GM23338 (cell line): ENCODE data around the gene VN1R5. TPM values are rescaled to one million over a fixed set of nuclear protein-coding genes. Genes with fewer than 3 reads are reported as not detected.

Experiments
- ATAC-seq: fragments of 200-7000 bp; cut with Tn5 transposase; 3 replicates; pipeline ENCODE4 v1.9.1; 2020
- DNase-seq: peaks from one replicate; pipeline ENCODE4 v3.0.0-alpha.2; 2015; ENCODE audit warnings: low spot score
- H2AFZ ChIP-seq: fragments of 200-600 bp; sonication (generic); 2 replicates; pipeline ENCODE4 v1.8.0; 2016; ENCODE audit warnings: antibody characterized with exemption, mild to moderate bottlenecking, moderate library complexity
- H3F3A ChIP-seq: fragments of 200-600 bp; sonication (generic); replicated peaks from 2 replicates; pipeline ENCODE4 v1.8.0; 2017; ENCODE audit warnings: antibody characterized with exemption, mixed run types, low read depth
- H3K27ac ChIP-seq: fragments of 200-600 bp; sonication (generic); 2 replicates; pipeline ENCODE4 v1.6.1; 2016; ENCODE audit warnings: low read depth
- H3K27me3 ChIP-seq: fragments of 200-600 bp; sonication (generic); 2 replicates; pipeline ENCODE4 v1.8.0; 2016; ENCODE audit warnings: mild to moderate bottlenecking, mixed run types, moderate library complexity; ENCODE audit not compliant: insufficient read depth
- H3K36me3 ChIP-seq: fragments of 200-600 bp; sonication (generic); 2 replicates; pipeline ENCODE4 v1.8.0; 2016; ENCODE audit warnings: mild to moderate bottlenecking; ENCODE audit not compliant: insufficient read depth
- H3K4me1 ChIP-seq: fragments of 200-600 bp; sonication (generic); 2 replicates; pipeline ENCODE4 v1.8.0; 2016; ENCODE audit warnings: mild to moderate bottlenecking, moderate library complexity; ENCODE audit not compliant: insufficient read depth
- H3K4me2 ChIP-seq: fragments of 200-600 bp; sonication (generic); 2 replicates; pipeline ENCODE4 v1.7.1; 2017; ENCODE audit warnings: mixed run types
- H3K4me3 ChIP-seq: fragments of 200-600 bp; sonication (generic); 2 replicates; pipeline ENCODE4 v1.6.1; 2016; ENCODE audit warnings: mixed run types
- H3K79me2 ChIP-seq: fragments of 200-600 bp; sonication (generic); replicated peaks from 2 replicates; pipeline ENCODE4 v1.8.0; 2017; ENCODE audit warnings: mild to moderate bottlenecking; ENCODE audit not compliant: insufficient read depth
- H3K9me2 ChIP-seq: fragments of 200-600 bp; sonication (generic); 2 replicates; pipeline ENCODE4 v1.8.0; 2017; ENCODE audit not compliant: insufficient read depth
- H4K20me1 ChIP-seq: fragments of 200-600 bp; sonication (generic); replicated peaks from 2 replicates; pipeline ENCODE4 v1.8.0; 2017; ENCODE audit warnings: mild to moderate bottlenecking; ENCODE audit not compliant: insufficient read depth
- H3K27ac Mint-ChIP-seq: 2 replicates; pipeline ENCODE4 v1.8.0; 2020; ENCODE audit warnings: inconsistent platforms, mild to moderate bottlenecking, moderate library complexity, mixed read lengths
- H3K27me3 Mint-ChIP-seq: 3 replicates; pipeline ENCODE4 v1.8.0; 2022; ENCODE audit warnings: low read depth, mild to moderate bottlenecking, moderate library complexity, mixed read lengths, inconsistent platforms; ENCODE audit not compliant: insufficient read depth, poor library complexity
- H3K36me3 Mint-ChIP-seq: 3 replicates; pipeline ENCODE4 v1.8.0; 2021; ENCODE audit warnings: low read depth, mild to moderate bottlenecking, inconsistent platforms, moderate library complexity, mixed read lengths
- H3K4me1 Mint-ChIP-seq: 3 replicates; pipeline ENCODE4 v1.8.0; 2020; ENCODE audit warnings: mild to moderate bottlenecking, inconsistent platforms, mixed read lengths
- H3K4me3 Mint-ChIP-seq: 3 replicates; pipeline ENCODE4 v1.8.0; 2021; ENCODE audit warnings: moderate library complexity, mild to moderate bottlenecking, inconsistent platforms, mixed read lengths
- H3K9me3 Mint-ChIP-seq: 3 replicates; pipeline ENCODE4 v1.8.0; 2020; ENCODE audit warnings: moderate library complexity, mild to moderate bottlenecking, inconsistent platforms, mixed read lengths
- CREB1 ChIP-seq: fragments of 250-450 bp; sonication (Bioruptor Pico); IDR thresholded peaks from 2 replicates; pipeline ENCODE4 v1.5.0; 2020; ENCODE audit warnings: low read depth, mild to moderate bottlenecking, moderate library complexity
- CTCF ChIP-seq, 2 experiments: fragments of 200-600 bp in 1 of 2; sonication (generic) in 1 of 2; conservative IDR thresholded peaks; 2 replicates each; pipeline versions ENCODE4 v1.5.1 to v1.6.1; 2016 to 2017; ENCODE audit warnings: antibody characterized with exemption in 2 of 2, low read depth in 2 of 2, mild to moderate bottlenecking in 2 of 2, moderate library complexity in 1 of 2
- EZH2 ChIP-seq: fragments of 200-600 bp; sonication (generic); IDR thresholded peaks from one replicate; pipeline ENCODE4 v1.8.0; 2017; ENCODE audit warnings: antibody characterized with exemption, mild to moderate bottlenecking, low read depth; ENCODE audit not compliant: unreplicated experiment
- EZH2phosphoT487 ChIP-seq: fragments of 200-600 bp; sonication (generic); IDR thresholded peaks from one replicate; pipeline ENCODE4 v1.8.1; 2018; ENCODE audit warnings: antibody characterized with exemption; ENCODE audit not compliant: unreplicated experiment
- JUNB ChIP-seq: IDR thresholded peaks from one replicate; pipeline ENCODE4 v1.6.1; 2016; ENCODE audit warnings: antibody characterized with exemption; ENCODE audit not compliant: unreplicated experiment
- NANOG ChIP-seq: IDR thresholded peaks from 2 replicates; pipeline ENCODE4 v1.6.1; 2016; ENCODE audit warnings: antibody characterized with exemption, borderline replicate concordance
- POLR2AphosphoS5 ChIP-seq: IDR thresholded peaks from 2 replicates; pipeline ENCODE4 v1.6.1; 2016; ENCODE audit warnings: antibody characterized with exemption, low read depth
- REST ChIP-seq: IDR thresholded peaks from one replicate; pipeline ENCODE4 v1.6.1; 2018; ENCODE audit warnings: antibody characterized with exemption; ENCODE audit not compliant: unreplicated experiment
- STAT1 ChIP-seq: IDR thresholded peaks from one replicate; pipeline ENCODE4 v1.6.1; 2016; ENCODE audit warnings: antibody characterized with exemption; ENCODE audit not compliant: unreplicated experiment
- ZNF114 ChIP-seq: fragments of 250-450 bp; sonication (Bioruptor Pico); IDR thresholded peaks from 2 replicates; pipeline ENCODE4 v1.5.0; 2020; ENCODE audit warnings: mild to moderate bottlenecking, moderate library complexity
- ZNF331 ChIP-seq: fragments of 250-450 bp; sonication (Bioruptor Pico); IDR thresholded peaks from 2 replicates; pipeline ENCODE4 v1.5.0; 2020; ENCODE audit warnings: low read depth, mild to moderate bottlenecking, moderate library complexity
- ZNF462 ChIP-seq: fragments of 250-450 bp; sonication (Bioruptor Pico); IDR thresholded peaks from 2 replicates; pipeline ENCODE4 v1.5.0; 2020; ENCODE audit warnings: mild to moderate bottlenecking, moderate library complexity
- polyA plus RNA-seq: library from polyadenylated mRNA; unstranded; fragments of >200 nt; fragmentation: Nextera tagmentation; extraction: Ambion mirVana; gene quantifications from 2 replicates; pipeline ENCODE4 v1.2.1, GENCODE V29; 2016
- total RNA-seq: library from RNA; depleted of rRNA; stranded (reverse); fragments of >200 nt; shearing (Covaris generic); gene quantifications from 2 replicates; pipeline ENCODE4 v1.2.3, GENCODE V29; 2014
- TF ChIP-seq, protein P1 (sequence below): IDR thresholded peaks from 2 replicates; pipeline ENCODE4 v1.6.1; 2016; ENCODE audit warnings: antibody characterized with exemption

VN1R5 gene
- total and polyA plus RNA-seq, 2 experiments from 2014 or later = not detected

- H3K27ac Mint-ChIP-seq = no peak overlapping the region
- Histone ChIP-seq H4K20me1 (no peaks in the 10 kb centered on the region), H3K27ac (no peak overlapping the region), H3K36me3 (no peaks in the 10 kb centered on the region), H3F3A (no peaks in the 10 kb centered on the region), H3K4me2 (no peak overlapping the region), H3K9me2 (peaks cover 15% of the 10 kb centered on the region), H2AFZ (no peak overlapping the region), H3K79me2 (no peaks in the 10 kb centered on the region), H3K4me1 (no peaks in the 10 kb centered on the region), H3K27me3 (no peaks in the 10 kb centered on the region), H3K4me3 (no peak overlapping the region)
- H3K4me3 Mint-ChIP-seq = no peak overlapping the region
- ATAC-seq = no peak
- peaks cover 2% of the 10 kb centered on the region for H3K27me3 Mint-ChIP-seq
- DNase-seq = no peak
- H3K4me1 Mint-ChIP-seq = no peaks in the 10 kb centered on the region
- H3K9me3 Mint-ChIP-seq = peaks cover 41% of the 10 kb centered on the region
- peaks cover 17% of the 10 kb centered on the region for H3K36me3 Mint-ChIP-seq
- no peak for TF ChIP-seq POLR2AphosphoS5
- TF ChIP-seq ZNF331 = no peak
- no peak for TF ChIP-seq REST
- TF ChIP-seq NANOG = no peak
- no peak for TF ChIP-seq ZNF462 (CRISPR knock-in tag)
- no peak for TF ChIP-seq STAT1
- TF ChIP-seq EZH2 = no peak
- no peak for TF ChIP-seq JUNB
- no peak for TF ChIP-seq ZNF114 (CRISPR knock-in tag)
- TF ChIP-seq, protein P1, sequence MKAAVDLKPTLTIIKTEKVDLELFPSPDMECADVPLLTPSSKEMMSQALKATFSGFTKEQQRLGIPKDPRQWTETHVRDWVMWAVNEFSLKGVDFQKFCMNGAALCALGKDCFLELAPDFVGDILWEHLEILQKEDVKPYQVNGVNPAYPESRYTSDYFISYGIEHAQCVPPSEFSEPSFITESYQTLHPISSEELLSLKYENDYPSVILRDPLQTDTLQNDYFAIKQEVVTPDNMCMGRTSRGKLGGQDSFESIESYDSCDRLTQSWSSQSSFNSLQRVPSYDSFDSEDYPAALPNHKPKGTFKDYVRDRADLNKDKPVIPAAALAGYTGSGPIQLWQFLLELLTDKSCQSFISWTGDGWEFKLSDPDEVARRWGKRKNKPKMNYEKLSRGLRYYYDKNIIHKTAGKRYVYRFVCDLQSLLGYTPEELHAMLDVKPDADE = no peak
- TF ChIP-seq EZH2phosphoT487 = no peak
- TF ChIP-seq CTCF (conservative IDR thresholded peaks at IDR 0.05; ENCODE audit: low read depth in 2 of 2) = no peak
- TF ChIP-seq CREB1 (CRISPR knock-in tag) = no peak
Observed at GRCh38 chr1:247224822-247225221, 31.1 kb upstream of the VN1R5 start.
